H1 (cell line): ENCODE data around the gene GABRA1. TPM values are rescaled to one million over a fixed set of nuclear protein-coding genes. Genes with fewer than 3 reads are reported as not detected.

ENCODE experiments used
- CTCF ChIA-PET: fragments of 300-600 bp; sonication (Branson Sonifier 250); formaldehyde crosslinking; loops from one replicate; lab custom pipeline; 2021; ENCODE audit not compliant: partially characterized antibody; lab: Charles Lee
- POLR2A ChIA-PET: fragments of 300-600 bp; sonication (Branson Sonifier 250); formaldehyde crosslinking; loops from one replicate; lab custom pipeline; 2021; ENCODE audit warnings: inconsistent platforms; ENCODE audit not compliant: partially characterized antibody; lab: Charles Lee
- DNase-seq, 2 experiments: peaks; one replicate each; pipeline versions ENCODE4 v3.0.0 to v3.0.0-alpha.2; 2010 to 2022; ENCODE audit warnings: low spot score in 2 of 2, low read depth in 1 of 2, mixed read lengths in 1 of 2
- FAIRE-seq: peaks from 2 replicates; lab custom pipeline; 2011; peaks lifted over from hg19 to GRCh38; lab: Jason Lieb, UNC
- H2AFZ ChIP-seq: 2 replicates; pipeline ENCODE4 v1.8.1; 2012; ENCODE audit warnings: low read length, inconsistent platforms
- H2AK5ac ChIP-seq: 2 replicates; pipeline ENCODE4 v1.6.1; 2013; ENCODE audit warnings: low read depth, low read length
- H2BK120ac ChIP-seq: replicated peaks from 2 replicates; pipeline ENCODE3; 2013; ENCODE audit warnings: low read depth, low read length, inconsistent platforms
- H2BK12ac ChIP-seq: 2 replicates; pipeline ENCODE4 v1.6.1; 2013; ENCODE audit warnings: low read depth, low read length
- H2BK15ac ChIP-seq: 2 replicates; pipeline ENCODE4 v1.6.1; 2013; ENCODE audit warnings: low read length
- H2BK20ac ChIP-seq: 2 replicates; pipeline ENCODE4 v1.6.1; 2013; ENCODE audit warnings: low read length
- H2BK5ac ChIP-seq: 2 replicates; pipeline ENCODE4 v1.6.1; 2013; ENCODE audit warnings: low read depth, low read length
- H3K14ac ChIP-seq: 2 replicates; pipeline ENCODE4 v1.6.1; 2013; ENCODE audit warnings: inconsistent platforms; ENCODE audit not compliant: insufficient read length
- H3K18ac ChIP-seq: 2 replicates; pipeline ENCODE4 v1.6.1; 2013; ENCODE audit warnings: low read length; ENCODE audit errors: extremely low read depth
- H3K23ac ChIP-seq: 2 replicates; pipeline ENCODE4 v1.6.1; 2013; ENCODE audit warnings: inconsistent platforms; ENCODE audit not compliant: insufficient read length
- H3K23me2 ChIP-seq: 2 replicates; pipeline ENCODE4 v1.6.1; 2013; ENCODE audit warnings: low read depth, low read length
- H3K27ac ChIP-seq: 2 replicates; pipeline ENCODE4 v1.6.1; 2011; ENCODE audit warnings: low read depth, low read length, inconsistent platforms
- H3K27me3 ChIP-seq, 4 experiments: replicated peaks in 1 of 4; 1 replicate in 1 of 4; 2 replicates in 3 of 4; pipeline versions ENCODE4 v1.6.1 to v1.8.1; 2011 to 2013; ENCODE audit warnings: low read length in 3 of 4, mild to moderate bottlenecking in 3 of 4, inconsistent platforms in 2 of 4, mixed read lengths in 2 of 4, moderate library complexity in 1 of 4; ENCODE audit not compliant: control insufficient read depth in 3 of 4, insufficient read depth in 3 of 4; ENCODE audit errors: extremely low read depth in 1 of 4
- H3K36me3 ChIP-seq, 4 experiments: 2 replicates each; pipeline versions ENCODE4 v1.6.1 to v1.8.1; 2011 to 2013; ENCODE audit warnings: mild to moderate bottlenecking in 4 of 4, low read length in 3 of 4, moderate library complexity in 2 of 4, control low read depth in 1 of 4, inconsistent platforms in 1 of 4; ENCODE audit not compliant: insufficient read depth in 4 of 4, control insufficient read depth in 2 of 4
- H3K4ac ChIP-seq: replicated peaks from 2 replicates; pipeline ENCODE3; 2013; ENCODE audit warnings: low read length, low read depth, mixed read lengths, inconsistent platforms; ENCODE audit not compliant: insufficient read length
- H3K4me1 ChIP-seq, 4 experiments: replicated peaks in 1 of 4; 1 replicate in 1 of 4; 2 replicates in 3 of 4; pipeline versions ENCODE4 v1.6.1 to v1.8.1; 2011 to 2013; ENCODE audit warnings: low read length in 3 of 4, inconsistent platforms in 2 of 4, mixed read lengths in 1 of 4; ENCODE audit not compliant: insufficient read depth in 4 of 4, control insufficient read depth in 3 of 4
- H3K4me2 ChIP-seq, 2 experiments: 2 replicates each; pipeline versions ENCODE4 v1.6.1 to v1.8.1; 2011 to 2013; ENCODE audit warnings: low read depth in 2 of 2, low read length in 2 of 2, control low read depth in 1 of 2, inconsistent platforms in 1 of 2, mild to moderate bottlenecking in 1 of 2; ENCODE audit not compliant: insufficient read depth in 1 of 2
- H3K4me3 ChIP-seq, 4 experiments: fragments of 200-600, 300-600 bp in 1 of 4; sonication (generic), shearing (Covaris generic), sonication (Bioruptor Twin) in 1 of 4; 2 replicates each; pipeline versions ENCODE4 v1.5.1 to v1.8.1; 2011 to 2016; ENCODE audit warnings: low read length in 4 of 4, low read depth in 3 of 4, control low read depth in 2 of 4, inconsistent platforms in 2 of 4, mild to moderate bottlenecking in 2 of 4, mixed read lengths in 1 of 4, moderate library complexity in 1 of 4; ENCODE audit not compliant: insufficient read depth in 2 of 4; ENCODE audit errors: extremely low read depth in 1 of 4
- H3K56ac ChIP-seq: replicated peaks from 2 replicates; pipeline ENCODE3; 2013; ENCODE audit warnings: low read depth, mild to moderate bottlenecking, mixed read lengths, low read length, inconsistent platforms; ENCODE audit not compliant: insufficient read length
- H3K79me1 ChIP-seq: 2 replicates; pipeline ENCODE4 v1.6.1; 2013; ENCODE audit warnings: low read depth, low read length, control low read depth
- H3K79me2 ChIP-seq, 2 experiments: 2 replicates each; pipeline versions ENCODE4 v1.6.1 to v1.8.1; 2012 to 2013; ENCODE audit warnings: low read length in 2 of 2, mild to moderate bottlenecking in 2 of 2, inconsistent platforms in 1 of 2; ENCODE audit not compliant: insufficient read depth in 2 of 2, control insufficient read depth in 1 of 2
- H3K9ac ChIP-seq, 4 experiments: replicated peaks in 1 of 4; 1 replicate in 1 of 4; 2 replicates in 3 of 4; pipeline versions ENCODE4 v1.6.1 to v1.8.1; 2011 to 2013; ENCODE audit warnings: low read depth in 3 of 4, low read length in 3 of 4, control low read depth in 2 of 4, mild to moderate bottlenecking in 2 of 4, moderate library complexity in 2 of 4, inconsistent platforms in 1 of 4; ENCODE audit errors: extremely low read depth in 1 of 4
- H3K9me3 ChIP-seq, 2 experiments: 2 replicates each; pipeline versions ENCODE4 v1.6.1 to v1.8.1; 2012 to 2013; ENCODE audit warnings: mild to moderate bottlenecking in 2 of 2, moderate library complexity in 2 of 2, control low read depth in 1 of 2, inconsistent platforms in 1 of 2, low read depth in 1 of 2, low read length in 1 of 2, mixed read lengths in 1 of 2; ENCODE audit not compliant: insufficient read depth in 2 of 2
- H4K20me1 ChIP-seq, 2 experiments: replicated peaks in 1 of 2; 2 replicates each; pipeline versions ENCODE3 to v1.8.1; 2011 to 2013; ENCODE audit warnings: inconsistent platforms in 2 of 2, low read length in 2 of 2, mild to moderate bottlenecking in 1 of 2; ENCODE audit not compliant: insufficient read depth in 2 of 2, control insufficient read depth in 1 of 2
- H4K5ac ChIP-seq: 2 replicates; pipeline ENCODE4 v1.6.1; 2013; ENCODE audit warnings: low read length, low read depth, mixed read lengths, inconsistent platforms; ENCODE audit not compliant: insufficient read length
- H4K8ac ChIP-seq: 2 replicates; pipeline ENCODE4 v1.8.0; 2013; ENCODE audit warnings: mild to moderate bottlenecking, moderate library complexity, low read length, inconsistent platforms; ENCODE audit not compliant: insufficient read depth; ENCODE audit errors: extremely low read depth
- H4K91ac ChIP-seq: replicated peaks from 2 replicates; pipeline ENCODE3; 2013; ENCODE audit warnings: low read length, mixed read lengths, inconsistent platforms; ENCODE audit not compliant: insufficient read length
- BACH1 ChIP-seq: IDR thresholded peaks from 2 replicates; pipeline ENCODE4 v1.6.1; 2012; ENCODE audit warnings: low read length, improper control_type of control experiment
- BCL11A ChIP-seq, 2 experiments: IDR thresholded peaks; one replicate each; pipeline ENCODE4 v1.6.1; 2011; ENCODE audit warnings: low read depth in 2 of 2, low read length in 2 of 2, mild to moderate bottlenecking in 2 of 2
- CBX5 ChIP-seq: fragments of 300-800, 300-1000 bp; sonication (generic); IDR thresholded peaks from 2 replicates; pipeline ENCODE4 v1.7.1; 2016; ENCODE audit warnings: antibody characterized with exemption, low read length, low read depth
- CTCF ChIP-seq, 3 experiments: IDR thresholded peaks; 1 replicate in 2 of 3; 2 replicates in 1 of 3; pipeline versions ENCODE4 v1.5.1 to v1.6.1; 2011; ENCODE audit warnings: low read length in 3 of 3, mild to moderate bottlenecking in 3 of 3, inconsistent platforms in 2 of 3, low read depth in 1 of 3, moderate library complexity in 1 of 3; ENCODE audit not compliant: insufficient read depth in 1 of 3; ENCODE audit errors: control extremely low read depth in 1 of 3
- FOSL1 ChIP-seq: IDR thresholded peaks from 2 replicates; pipeline ENCODE4 v1.6.1; 2011; ENCODE audit warnings: mild to moderate bottlenecking, low read depth, low read length, moderate library complexity; ENCODE audit not compliant: insufficient read depth
- KDM5A ChIP-seq: fragments of 200-600 bp; IDR thresholded peaks from 2 replicates; pipeline ENCODE4 v1.7.1; 2012; ENCODE audit warnings: mild to moderate bottlenecking, low read length, inconsistent platforms, mixed read lengths
- MAX ChIP-seq: IDR thresholded peaks from 2 replicates; pipeline ENCODE4 v1.6.1; 2012; ENCODE audit warnings: inconsistent platforms
- POU5F1 ChIP-seq: IDR thresholded peaks from 2 replicates; pipeline ENCODE4 v1.6.1; 2011; ENCODE audit warnings: low read depth, mild to moderate bottlenecking, low read length, moderate library complexity
- RNF2 ChIP-seq: fragments of 200-900, 300-1000 bp; sonication (generic); IDR thresholded peaks from 2 replicates; pipeline ENCODE4 v1.7.1; 2016; ENCODE audit warnings: borderline replicate concordance, low read depth, mild to moderate bottlenecking, antibody characterized with exemption, low read length; ENCODE audit not compliant: poor library complexity, severe bottlenecking; ENCODE audit errors: missing control alignments
- TBP ChIP-seq: IDR thresholded peaks from 2 replicates; pipeline ENCODE4 v1.6.1; 2011; ENCODE audit warnings: low read depth, low read length, improper control_type of control experiment
- TCF12 ChIP-seq: IDR thresholded peaks from 2 replicates; pipeline ENCODE4 v1.6.1; 2011; ENCODE audit warnings: low read depth, mild to moderate bottlenecking, low read length
- WGBS, 2 experiments: shearing (Covaris generic) in 1 of 2; methylation state at CpG; one replicate each; pipeline versions ENCODE4 v1.1.6 to v1.1.7; 2013 to 2015; ENCODE audit warnings: low lambda C conversion rate in 2 of 2, mixed read lengths in 2 of 2, inconsistent platforms in 1 of 2, low coverage in 1 of 2, missing lambda C conversion rate in 1 of 2; ENCODE audit not compliant: insufficient replicate concordance in 2 of 2, insufficient coverage in 1 of 2, insufficient read length in 1 of 2; ENCODE audit errors: extremely low coverage in 1 of 2, missing lambda C conversion rate in 1 of 2; 5-methylcytosine and 5-hydroxymethylcytosine counted together
- polyA plus RNA-seq, 7 experiments: library from polyadenylated mRNA; depleted of rRNA in 3 of 7; stranded (reverse) in 5 of 7; unstranded in 2 of 7; fragments of >200 nt in 5 of 7; fragments of 200-250 nt in 2 of 7; gene quantifications; 1 replicate in 5 of 7; 2 replicates in 1 of 7; 4 replicates in 1 of 7; pipeline versions ENCODE4 v1.2.1 to v1.2.3, GENCODE V29; 2011 to 2013; ENCODE audit warnings: missing spikeins in 2 of 7, mixed read lengths in 2 of 7
- total RNA-seq: library from RNA; stranded (reverse); fragmentation: NEBNext Ultra II Directional; extraction: Animal tissue kit (Norgen Biotek cat#: 25700); gene quantifications from 2 replicates; pipeline ENCODE4 v1.2.1, GENCODE V29; 2021

GABRA1 gene
- total and polyA plus RNA-seq, 2 of the 8 experiments (the other 6 are each of a cell fraction or from before 2014, with no cell fraction given), result 4.7 to 16.2 TPM

GRCh38 chr5:161897033-161897432, 49.1 kb downstream of the GABRA1 start:
- Histone ChIP-seq H2BK5ac (no peak overlapping the region), H3K27ac (no peak overlapping the region), H4K8ac (no peak overlapping the region), H3K79me2 (no peaks in the 10 kb centered on the region), H3K27me3 (no peaks in the 10 kb centered on the region), H3K36me3 (peaks cover 0 to 4% (median 0%) of the 10 kb centered on the region in 4 experiments; a peak in 1 of 8 replicates), H3K79me1 (no peaks in the 10 kb centered on the region), H3K4me2 (no peak overlapping the region), H3K23ac (no peak overlapping the region), H3K9ac (no peak overlapping the region), H2AK5ac (no peak overlapping the region), H2BK12ac (no peak overlapping the region), H3K23me2 (no peaks in the 10 kb centered on the region), H3K18ac (no peak overlapping the region), H3K4me3 (no peak overlapping the region), H2BK120ac (no peak overlapping the region), H3K4ac (no peak overlapping the region), H3K56ac (no peak overlapping the region), H2AFZ (no peak overlapping the region), H2BK15ac (no peak overlapping the region), H2BK20ac (no peak overlapping the region), H3K14ac (no peak overlapping the region), H4K20me1 (no peaks in the 10 kb centered on the region), H4K5ac (no peak overlapping the region), H4K91ac (no peak overlapping the region)
- FAIRE-seq, result no peak
- ChIA-PET POLR2A (no interaction called here), CTCF (no interaction called here)
- DNase-seq, result no peak
- WGBS, 2 experiments, result 90% methylated on average over 7 of the region's 7 CpGs; no CpG with 5 or more reads in 1 of the 2 experiments
- TF ChIP-seq TCF12 (no peak), TBP (no peak), BCL11A (IDR thresholded peaks at IDR 0.05; ENCODE audit: low read depth in 2 of 2, low read length in 2 of 2) (no peak), KDM5A (no peak), POU5F1 (no peak), MAX (no peak), CBX5 (no peak), RNF2 (no peak), CTCF (IDR thresholded peaks at IDR 0.05; ENCODE audit: control extremely low read depth in 1 of 3, insufficient read depth in 1 of 3, low read depth in 1 of 3, low read length in 3 of 3) (no peak), BACH1 (no peak), FOSL1 (no peak)
- TF ChIP-seq, all 59 proteins: peak for 0
- H3K9me3 ChIP-seq, result no peaks in the 10 kb centered on the region
- H3K4me1 ChIP-seq, result no peaks in the 10 kb centered on the region
